ENCODE data around the gene CRYBG2.

Gene CRYBG2

GRCh38 chr1:26353976-26354820, at the start of gene CRYBG2:
CRYBG2 (minus strand) TSS chr1:26354130; CDS start chr1:26346657, 7,473 bp downstream.
- in situ Hi-C loops (cut with HindIII; ENCODE audit: low sequenced_read_pairs) = no loop called here
- DNase-seq (ENCODE audit: low read depth) = no peak
- no peak within 1 kb of the TSS for H3K4me3 ChIP-seq (ENCODE audit: low read depth, low read length)

DNA sequence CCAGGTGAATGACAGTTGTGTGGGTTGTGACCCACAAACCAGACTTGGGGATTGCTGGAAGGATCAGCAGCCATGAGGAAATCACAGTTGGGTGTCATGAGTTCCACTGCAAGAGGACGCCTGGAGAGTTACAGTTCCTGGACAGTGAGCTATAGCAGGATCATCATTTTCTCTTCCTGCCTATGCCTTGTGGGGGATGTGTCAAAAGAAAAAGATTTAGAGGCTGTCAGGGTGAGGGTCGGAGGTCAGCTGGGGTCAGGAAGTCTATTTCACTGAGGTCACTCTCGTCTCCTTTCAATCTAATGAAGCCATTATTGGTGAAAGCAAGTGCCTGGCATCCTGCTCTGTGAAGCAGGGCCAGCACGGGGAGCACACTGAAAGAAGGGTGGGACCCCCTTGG, 49.7 kb upstream of the CRYBG2 start:
- TF ChIP-seq CTCF (IDR thresholded peaks at IDR 0.05; ENCODE audit: low read depth, low read length, missing control alignments) = no peak
- no peak overlapping the region for H3K4me3 ChIP-seq (ENCODE audit: low read depth, low read length)
- no peak for DNase-seq (ENCODE audit: low read depth)
- in situ Hi-C loops (cut with HindIII; ENCODE audit: low sequenced_read_pairs) = no loop called here

More at GRCh38 chr1:26353976-26354820, at the start of gene CRYBG2:
- no peak for TF ChIP-seq CTCF (IDR thresholded peaks at IDR 0.05; ENCODE audit: low read depth, low read length, missing control alignments)

- TF ChIP-seq CTCF (IDR thresholded peaks at IDR 0.05; ENCODE audit: low read depth, low read length, missing control alignments) = no peak
- DNase-seq (ENCODE audit: low read depth) = no peak
- no peak overlapping the region for H3K4me3 ChIP-seq (ENCODE audit: low read depth, low read length)
- in situ Hi-C loops (cut with HindIII; ENCODE audit: low sequenced_read_pairs) = no loop called here
Observed at GRCh38 chr1:26401891-26402290, 48.0 kb upstream of the CRYBG2 start.

DNA sequence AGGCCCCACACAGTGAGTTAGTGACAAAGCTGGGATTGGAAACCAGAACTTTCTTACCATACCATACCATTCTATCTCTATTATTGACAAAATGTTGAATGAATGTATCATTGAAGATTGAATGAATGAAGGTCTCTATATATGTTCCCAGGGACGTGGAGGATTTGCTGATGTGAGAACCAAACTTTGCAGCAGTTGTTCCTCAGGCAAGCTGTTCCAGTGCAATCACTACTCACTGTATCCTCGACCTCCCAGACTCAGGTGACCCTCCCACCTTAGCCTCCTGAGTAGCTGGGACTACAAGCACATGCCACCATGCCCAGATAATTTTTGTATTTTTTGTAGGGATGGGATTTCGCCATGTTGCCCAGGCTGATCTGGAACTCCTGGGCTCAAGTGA, 45.1 kb upstream of the CRYBG2 start:
- in situ Hi-C loops (cut with HindIII; ENCODE audit: low sequenced_read_pairs) = no loop called here
- TF ChIP-seq CTCF (IDR thresholded peaks at IDR 0.05; ENCODE audit: low read depth, low read length, missing control alignments) = no peak
- DNase-seq (ENCODE audit: low read depth) = no peak
- H3K4me3 ChIP-seq (ENCODE audit: low read depth, low read length) = no peak overlapping the region

GRCh38 chr1:26395754-26396153, 41.8 kb upstream of the CRYBG2 start:
- TF ChIP-seq CTCF (IDR thresholded peaks at IDR 0.05; ENCODE audit: low read depth, low read length, missing control alignments) = no peak
- DNase-seq (ENCODE audit: low read depth) = no peak
- no peak overlapping the region for H3K4me3 ChIP-seq (ENCODE audit: low read depth, low read length)
- in situ Hi-C loops (cut with HindIII; ENCODE audit: low sequenced_read_pairs) = no loop called here

DNA sequence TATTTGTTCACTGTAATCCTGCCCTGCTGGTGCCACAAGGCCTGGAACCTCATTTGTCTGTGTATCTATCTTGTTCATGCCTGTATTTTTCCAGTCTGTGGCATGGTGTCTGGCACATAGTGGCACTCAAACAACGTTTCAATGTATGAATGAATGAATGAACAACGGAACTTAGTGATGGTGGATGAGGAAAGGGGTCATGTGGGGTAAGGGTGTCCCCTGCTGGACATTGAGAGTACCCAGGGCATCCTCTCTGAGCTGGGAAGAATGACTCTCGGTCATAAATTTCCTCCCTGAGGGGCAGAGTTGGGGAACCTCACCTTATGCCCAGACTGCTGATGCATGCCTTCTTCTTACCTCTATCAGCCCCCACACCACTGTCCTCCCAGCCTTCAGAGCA, 37.5 kb upstream of the CRYBG2 start:
- TF ChIP-seq CTCF (IDR thresholded peaks at IDR 0.05; ENCODE audit: low read depth, low read length, missing control alignments) = peak; percentile 90
- no peak overlapping the region for H3K4me3 ChIP-seq (ENCODE audit: low read depth, low read length)
- DNase-seq (ENCODE audit: low read depth) = peak; percentile 26
- in situ Hi-C loops (cut with HindIII; ENCODE audit: low sequenced_read_pairs) = no loop called here

Data from astrocyte of the cerebellum (primary cell).